NCI-H2227 (cell line): ENCODE results near the gene ZPLD1.

Experiments
- DNase-seq: peaks from one replicate; lab custom pipeline; 2025; ENCODE audit not compliant: unreplicated experiment; lab: John Stamatoyannopoulos, UW

The ZPLD1 gene

GRCh38 chr3:102464261-102464660 is 29.4 kb downstream of the ZPLD1 start:
- no peak for DNase-seq

GRCh38 chr3:102466001-102466400 is 31.2 kb downstream of the ZPLD1 start:
- DNase-seq: no peak

GRCh38 chr3:102470066-102470465 is 35.3 kb downstream of the ZPLD1 start:
- no peak for DNase-seq

GRCh38 chr3:102471001-102471400 is 36.2 kb downstream of the ZPLD1 start:
- DNase-seq: no peak

GRCh38 chr3:102471491-102471890 is 36.7 kb downstream of the ZPLD1 start:
- no peak for DNase-seq

GRCh38 chr3:102473648-102474047 is 38.8 kb downstream of the ZPLD1 start:
- DNase-seq: no peak

- DNase-seq: no peak
Measured at GRCh38 chr3:102474207-102474606, 39.4 kb downstream of the ZPLD1 start.

GRCh38 chr3:102476198-102476597 is 41.4 kb downstream of the ZPLD1 start:
- DNase-seq: no peak

- no peak for DNase-seq
Measured at GRCh38 chr3:102478160-102478559, 43.3 kb downstream of the ZPLD1 start.

GRCh38 chr3:102480139-102480538 is 45.3 kb downstream of the ZPLD1 start:
- no peak for DNase-seq

GRCh38 chr3:102481050-102481449 is 46.2 kb downstream of the ZPLD1 start:
- DNase-seq: no peak

- DNase-seq: no peak
Measured at GRCh38 chr3:102483556-102483955, 48.7 kb downstream of the ZPLD1 start.

- no peak for DNase-seq
Measured at GRCh38 chr3:102484363-102484762, 49.5 kb downstream of the ZPLD1 start.

- DNase-seq: no peak
Measured at GRCh38 chr3:102485701-102486100, 50.9 kb downstream of the ZPLD1 start.

GRCh38 chr3:102488331-102488730 is 53.5 kb downstream of the ZPLD1 start:
- DNase-seq: no peak

- no peak for DNase-seq
Measured at GRCh38 chr3:102492300-102492699, 57.5 kb downstream of the ZPLD1 start.

- no peak for DNase-seq
Measured at GRCh38 chr3:102497571-102497970, 62.8 kb downstream of the ZPLD1 start.

- DNase-seq: no peak
Measured at GRCh38 chr3:102505542-102505941, 70.7 kb downstream of the ZPLD1 start.

GRCh38 chr3:102510663-102511062 is 75.8 kb downstream of the ZPLD1 start:
- DNase-seq: no peak

- no peak for DNase-seq
Measured at GRCh38 chr3:102511168-102511567, 76.4 kb downstream of the ZPLD1 start.

GRCh38 chr3:102511639-102512038 is 76.8 kb downstream of the ZPLD1 start:
- DNase-seq: peak; percentile 10

GRCh38 chr3:102512734-102513504 is 78.1 kb downstream of the ZPLD1 start:
- peak; percentile 6 for DNase-seq

GRCh38 chr3:102514241-102514640 is 79.4 kb downstream of the ZPLD1 start:
- no peak for DNase-seq
